Mononuclear cell (primary cell): ENCODE measurements around the gene CNPPD1. TPM values are rescaled to one million over a fixed set of nuclear protein-coding genes. Genes with fewer than 3 reads are reported as not detected.
"Not testable (repeated sequence)": the region's sequence is repeated elsewhere in the genome, so short reads cannot be mapped to it uniquely, and the experiment has no call there.

ENCODE experiments used
- H3K27me3 ChIP-seq: 2 replicates; pipeline ENCODE4 v1.6.0; 2011; ENCODE audit warnings: low read length, control low read depth; ENCODE audit not compliant: insufficient read depth
- H3K4me1 ChIP-seq: 2 replicates; pipeline ENCODE4 v1.5.1; 2011; ENCODE audit warnings: mild to moderate bottlenecking, low read length, control low read depth; ENCODE audit not compliant: insufficient read depth
- H3K4me3 ChIP-seq: 2 replicates; pipeline ENCODE4 v1.5.1; 2011; ENCODE audit warnings: mild to moderate bottlenecking, low read length, moderate library complexity
- H3K9me3 ChIP-seq: 2 replicates; pipeline ENCODE4 v1.5.1; 2011; ENCODE audit warnings: low read depth, mild to moderate bottlenecking, control low read depth, low read length
- total RNA-seq: library from RNA; depleted of rRNA; stranded (reverse); fragments of >200 nt; gene quantifications from one replicate; pipeline ENCODE4 v1.2.3, GENCODE V29; 2012

The CNPPD1 gene
- total RNA-seq, 1 donor: 27.5 TPM

- not testable (repeated sequence) for H3K4me1 ChIP-seq, H3K9me3 ChIP-seq, H3K4me3 ChIP-seq, H3K27me3 ChIP-seq
Measured at GRCh38 chr2:219200502-219201326, 24.0 kb upstream of the CNPPD1 start.

- H3K4me3 ChIP-seq: no peak overlapping the region
- no peaks in the 10 kb centered on the region for H3K9me3 ChIP-seq
- no peaks in the 10 kb centered on the region for H3K4me1 ChIP-seq
- no peaks in the 10 kb centered on the region for H3K27me3 ChIP-seq
Measured at GRCh38 chr2:219199470-219200211, 22.9 kb upstream of the CNPPD1 start.

- Histone ChIP-seq H3K9me3 (no peaks in the 10 kb centered on the region), H3K4me1 (no peaks in the 10 kb centered on the region), H3K27me3 (no peaks in the 10 kb centered on the region), H3K4me3 (no peak overlapping the region)
Measured at GRCh38 chr2:219198974-219199373, 22.2 kb upstream of the CNPPD1 start.

GRCh38 chr2:219197388-219197787 is 20.7 kb upstream of the CNPPD1 start:
- Histone ChIP-seq H3K4me1 (no peaks in the 10 kb centered on the region), H3K9me3 (no peaks in the 10 kb centered on the region), H3K27me3 (no peaks in the 10 kb centered on the region), H3K4me3 (no peak overlapping the region)

GRCh38 chr2:219186754-219187456 is 10.2 kb upstream of the CNPPD1 start:
- H3K9me3 ChIP-seq: no peaks in the 10 kb centered on the region
- H3K4me3 ChIP-seq: no peak overlapping the region
- H3K4me1 ChIP-seq: peaks cover 12% of the 10 kb centered on the region
- no peaks in the 10 kb centered on the region for H3K27me3 ChIP-seq

GRCh38 chr2:219184121-219184520 is 7.4 kb upstream of the CNPPD1 start:
- Histone ChIP-seq H3K4me1 (peaks cover 39% of the 10 kb centered on the region), H3K9me3 (no peaks in the 10 kb centered on the region), H3K27me3 (no peaks in the 10 kb centered on the region), H3K4me3 (no peak overlapping the region)

- Histone ChIP-seq H3K9me3 (no peaks in the 10 kb centered on the region), H3K4me1 (peaks cover 45% of the 10 kb centered on the region), H3K4me3 (no peak overlapping the region), H3K27me3 (no peaks in the 10 kb centered on the region)
Measured at GRCh38 chr2:219183151-219183772, 6.5 kb upstream of the CNPPD1 start.

- Histone ChIP-seq H3K4me1 (peaks cover 48% of the 10 kb centered on the region), H3K27me3 (no peaks in the 10 kb centered on the region), H3K4me3 (no peak overlapping the region), H3K9me3 (no peaks in the 10 kb centered on the region)
Measured at GRCh38 chr2:219182331-219183150, 5.8 kb upstream of the CNPPD1 start.

- no peaks in the 10 kb centered on the region for H3K27me3 ChIP-seq
- H3K9me3 ChIP-seq: no peaks in the 10 kb centered on the region
- no peak overlapping the region for H3K4me3 ChIP-seq
- peaks cover 52% of the 10 kb centered on the region for H3K4me1 ChIP-seq
Measured at GRCh38 chr2:219181531-219181930, 4.8 kb upstream of the CNPPD1 start.

- Histone ChIP-seq H3K27me3 (no peaks in the 10 kb centered on the region), H3K9me3 (no peaks in the 10 kb centered on the region), H3K4me1 (peaks cover 56% of the 10 kb centered on the region), H3K4me3 (no peak overlapping the region)
Measured at GRCh38 chr2:219180961-219181360, 4.2 kb upstream of the CNPPD1 start.

GRCh38 chr2:219179601-219180465 is 3.1 kb upstream of the CNPPD1 start:
- no peaks in the 10 kb centered on the region for H3K27me3 ChIP-seq
- no peaks in the 10 kb centered on the region for H3K9me3 ChIP-seq
- no peak overlapping the region for H3K4me3 ChIP-seq
- H3K4me1 ChIP-seq: peaks cover 67% of the 10 kb centered on the region

GRCh38 chr2:219178377-219179175 is 1.9 kb upstream of the CNPPD1 start:
- H3K4me3 ChIP-seq: peak overlapping the region; percentile 74
- H3K4me1 ChIP-seq: peaks cover 77% of the 10 kb centered on the region
- H3K27me3 ChIP-seq: no peaks in the 10 kb centered on the region
- no peaks in the 10 kb centered on the region for H3K9me3 ChIP-seq
